Pancreas (tissue), 10 donors: ENCODE measurements around the gene RREB1. TPM values are rescaled to one million over a fixed set of nuclear protein-coding genes. Genes with fewer than 3 reads are reported as not detected.

ENCODE experiments used
- ATAC-seq, 4 donors: fragments of 200-7000 bp; cut with Tn5 transposase; one replicate each; pipeline versions ENCODE4 v1.8.0 to v1.9.1; 2020; ENCODE audit warnings: mild to moderate bottlenecking in 4 of 4, moderate library complexity in 4 of 4
- DNase-seq, 6 donors: peaks; one replicate each; pipeline ENCODE4 v3.0.0-alpha.2; 2020
- FAIRE-seq: peaks from 2 replicates; lab custom pipeline; 2012; peaks lifted over from hg19 to GRCh38; lab: Jason Lieb, UNC
- H3K27ac ChIP-seq, 4 donors: fragments of 200-600 bp; sonication (generic); 1 replicate in 3 of 4; 2 replicates in 1 of 4; pipeline versions ENCODE4 v1.5.0 to v1.8.0; 2020
- H3K27me3 ChIP-seq, 4 donors: fragments of 200-600 bp; one replicate each; pipeline ENCODE4 v1.8.0; 2021
- H3K36me3 ChIP-seq, 3 donors: fragments of 200-600 bp; sonication (generic) in 1 of 3; one replicate each; pipeline versions ENCODE4 v1.5.0 to v1.8.0; 2020 to 2021
- H3K4me1 ChIP-seq, 3 donors: fragments of 200-600 bp; one replicate each; pipeline ENCODE4 v1.8.0; 2021
- H3K4me3 ChIP-seq, 4 donors: fragments of 200-600 bp; sonication (generic) in 2 of 4; one replicate each; pipeline versions ENCODE4 v1.5.0 to v1.8.0; 2020 to 2021
- H3K9me3 ChIP-seq, 4 donors: fragments of 200-600 bp; one replicate each; pipeline ENCODE4 v1.8.0; 2021
- CTCF ChIP-seq, 4 donors: fragments of 200-600 bp; sonication (generic) in 3 of 4; IDR thresholded peaks; one replicate each; pipeline versions ENCODE4 v1.5.0 to v1.8.0; 2021; ENCODE audit warnings: antibody characterized with exemption in 4 of 4
- WGBS, 2 donors: extraction: QIAGEN DNeasy Blood & Tissue Kit; methylation state at CpG; one replicate each; pipeline ENCODE4 v1.1.7; 2013; 5-methylcytosine and 5-hydroxymethylcytosine counted together
- intact Hi-C, 3 donors: fragments of 100-400 bp; cut with DNase I; formaldehyde crosslinking; loops; one replicate each; pipeline versions ENCODE4 v1.11.1 to v1.14.2; 2022
- polyA plus RNA-seq, 2 donors: library from polyadenylated mRNA; stranded (reverse); fragments of 200-250 nt; gene quantifications; one replicate each; pipeline ENCODE4 v1.2.3, GENCODE V29; 2013
- total RNA-seq, 6 donors: library from RNA; stranded (reverse); fragmentation: NEBNext Ultra II Directional in 4 of 6; extraction: Animal tissue kit (Norgen Biotek cat#: 25700) in 4 of 6; gene quantifications; one replicate each; pipeline versions ENCODE4 v1.2.1 to v1.2.4, GENCODE V29; 2021 to 2023
- donor health status: healthy with polysubstance abuse.
- donor health status: DM: no; HTN: no; CAD: no; lungs with moderate emphysema.
- donor health status: DM: no; HTN: no; CAD: no.
- donor health status: control.
- donor health status: control.
- donor health status: Bipolar disorder and iron deficiency.
- donor health status: DM: yes; HTN: yes; CAD: no.
- donor health status: DM: no; HTN: no; CAD: no.
- donor health status: DM: no; HTN: no; CAD: no.
- donor health status: DM: yes; HTN: yes; CAD: no.

The RREB1 gene
- total and polyA plus RNA-seq, 8 donors: 8.9 to 45.3 (median 29.1) TPM

- ATAC-seq: peak in 3 of 4 donors; percentile 2 to 8 (median 7)
- no peak for FAIRE-seq
- TF ChIP-seq CTCF (IDR thresholded peaks at IDR 0.05): no peak
- Histone ChIP-seq H3K27me3 (no peaks in the 10 kb centered on the region), H3K4me3 (no peak overlapping the region), H3K4me1 (peaks cover 65 to 73% (median 68%) of the 10 kb centered on the region in 3 donors), H3K36me3 (peaks cover 0 to 1% (median under 1%) of the 10 kb centered on the region in 3 donors), H3K9me3 (no peaks in the 10 kb centered on the region), H3K27ac (peak overlapping the region; percentile 59 to 93 (median 75))
- 24 to 31% methylated on average over 10 of the region's 10 CpGs for WGBS, 2 donors
- intact Hi-C loops: loop anchor here in 2 of 3 donors (5.0 to 10.0 kb wide), 2 partner anchors 514 to 526 kb away; no protein-coding TSS in a partner anchor
- no peak for DNase-seq
Observed at GRCh38 chr6:7241160-7241559, 133.4 kb downstream of the RREB1 start.

- H3K4me1 ChIP-seq: peaks cover 59 to 65% (median 62%) of the 10 kb centered on the region in 3 donors
- 11 to 15% methylated on average over 13 of the region's 13 CpGs for WGBS, 2 donors
- H3K27me3 ChIP-seq: no peaks in the 10 kb centered on the region
- DNase-seq (peak in 3 of 6 donors; percentile 65 to 81 (median 73)), ATAC-seq (peak; percentile 45 to 77 (median 68)), FAIRE-seq (no peak)
- TF ChIP-seq CTCF (IDR thresholded peaks at IDR 0.05): no peak
- H3K27ac ChIP-seq: peak overlapping the region; percentile 59 to 93 (median 75)
- intact Hi-C loops: loop anchor here in 2 of 3 donors (5.0 to 10.0 kb wide), 2 partner anchors 515 to 527 kb away; no protein-coding TSS in a partner anchor
- H3K9me3 ChIP-seq: no peaks in the 10 kb centered on the region
- peaks cover 0 to 10% (median 8%) of the 10 kb centered on the region in 3 donors for H3K36me3 ChIP-seq
- no peak overlapping the region for H3K4me3 ChIP-seq
Observed at GRCh38 chr6:7241709-7242645, 134.2 kb downstream of the RREB1 start.

GRCh38 chr6:7242835-7243178 is 135.0 kb downstream of the RREB1 start:
- H3K4me3 ChIP-seq: no peak overlapping the region
- ATAC-seq: no peak
- FAIRE-seq: no peak
- peaks cover 0 to 18% (median 10%) of the 10 kb centered on the region in 3 donors for H3K36me3 ChIP-seq
- H3K4me1 ChIP-seq: peaks cover 51 to 57% (median 54%) of the 10 kb centered on the region in 3 donors
- intact Hi-C loops: loop anchor here in 2 of 3 donors (5.0 to 10.0 kb wide), 2 partner anchors 516 to 528 kb away; no protein-coding TSS in a partner anchor
- no peak for DNase-seq
- WGBS, 2 donors: 42 to 50% methylated on average over 4 of the region's 4 CpGs
- no peaks in the 10 kb centered on the region for H3K9me3 ChIP-seq
- TF ChIP-seq CTCF (IDR thresholded peaks at IDR 0.05): no peak
- H3K27ac ChIP-seq: peak overlapping the region; percentile 59 to 93 (median 75)
- no peaks in the 10 kb centered on the region for H3K27me3 ChIP-seq

- peaks cover 45 to 55% (median 48%) of the 10 kb centered on the region in 3 donors for H3K4me1 ChIP-seq
- intact Hi-C loops: loop anchor here in 2 of 3 donors (5.0 to 10.0 kb wide), 2 partner anchors 516 to 529 kb away; no protein-coding TSS in a partner anchor
- H3K27ac ChIP-seq: peak overlapping the region in 3 of 4 donors; percentile 62 to 93 (median 88)
Observed at GRCh38 chr6:7243179-7243981, 135.6 kb downstream of the RREB1 start.

More at GRCh38 chr6:7243179-7243981, 135.6 kb downstream of the RREB1 start:
- Histone ChIP-seq H3K9me3 (no peaks in the 10 kb centered on the region), H3K27me3 (no peaks in the 10 kb centered on the region), H3K4me3 (no peak overlapping the region), H3K36me3 (peaks cover 0 to 24% (median 13%) of the 10 kb centered on the region in 3 donors)
- WGBS, 2 donors: 5 to 6% methylated on average over 7 of the region's 7 CpGs
- peak; percentile 73 to 88 (median 86) for TF ChIP-seq CTCF (IDR thresholded peaks at IDR 0.05)
- ATAC-seq: peak in 3 of 4 donors; percentile 40 to 62 (median 48)
- peak in 1 of 6 donors; percentile 65 for DNase-seq
- FAIRE-seq: no peak
